HCT116 (cell line): ENCODE measurements around the gene ZFP69B. TPM values are rescaled to one million over a fixed set of nuclear protein-coding genes. Genes with fewer than 3 reads are reported as not detected.
"Not testable (repeated sequence)": the region's sequence is repeated elsewhere in the genome, so short reads cannot be mapped to it uniquely, and the experiment has no call there.

Source experiments
- ATAC-seq: fragments of 200-7000 bp; cut with Tn5 transposase; 2 replicates; pipeline ENCODE4 v1.9.1; 2020; ENCODE audit warnings: mild to moderate bottlenecking, moderate library complexity
- BruUV-seq: library from RNA; stranded (reverse); fragments of 400-500 nt; replicated peaks from 2 replicates; lab custom pipeline; 2021; lab: Mats Ljungman, UMichigan
- CTCF ChIA-PET: fragments of 300-600 bp; sonication (Branson Sonifier 250); formaldehyde crosslinking; loops from one replicate; lab custom pipeline; 2021; ENCODE audit warnings: antibody characterized with exemption; lab: Charles Lee
- POLR2A ChIA-PET: fragments of 300-600, 350-600 bp; sonication (Branson Sonifier 250); formaldehyde crosslinking; loops from one replicate; lab custom pipeline; 2021; ENCODE audit warnings: antibody characterized with exemption; lab: Charles Lee
- RAD21 ChIA-PET, 2 experiments: fragments of 300-600 bp; sonication (Branson Sonifier 250); formaldehyde crosslinking; loops; one replicate each; lab custom pipeline; 2023; ENCODE audit warnings: low total read pairs in 2 of 2; ENCODE audit not compliant: uncharacterized antibody in 2 of 2, unreplicated experiment in 2 of 2, low non-redundant PET in 1 of 2; lab: Charles Lee
- DNase-seq: peaks from one replicate; pipeline ENCODE4 v3.0.0-alpha.2; 2010; ENCODE audit warnings: low read depth, low spot score
- H2AFZ ChIP-seq: fragments of 200-600 bp; shearing (Covaris generic), sonication (generic); 2 replicates; pipeline ENCODE4 v1.6.1; 2017; ENCODE audit warnings: low read depth, mixed run types, mixed read lengths, antibody characterized with exemption, low read length; ENCODE audit not compliant: poor library complexity, severe bottlenecking
- H3K27ac ChIP-seq: 2 replicates; pipeline ENCODE4 v1.5.1; 2012; ENCODE audit warnings: low read depth, low read length
- H3K27me3 ChIP-seq: fragments of 200-600 bp; sonication (generic); 2 replicates; pipeline ENCODE4 v1.6.1; 2016; ENCODE audit warnings: mixed run types, low read length, mixed read lengths; ENCODE audit not compliant: insufficient read depth
- H3K36me3 ChIP-seq, 2 experiments: fragments of 200-500 bp in 1 of 2; fragments of 200-600 bp in 1 of 2; sonication (Bioruptor generic) in 1 of 2; sonication (generic) in 1 of 2; 2 replicates each; pipeline versions ENCODE4 v1.5.1 to v1.6.1; 2014 to 2016; ENCODE audit warnings: low read length in 2 of 2, inconsistent platforms in 1 of 2, mixed read lengths in 1 of 2, mixed run types in 1 of 2; ENCODE audit not compliant: insufficient read depth in 2 of 2, control insufficient read depth in 1 of 2
- H3K4me1 ChIP-seq, 2 experiments: fragments of 200-600 bp in 1 of 2; sonication (generic) in 1 of 2; 2 replicates each; pipeline versions ENCODE4 v1.5.1 to v1.6.1; 2012 to 2017; ENCODE audit warnings: low read length in 2 of 2, inconsistent platforms in 1 of 2, mild to moderate bottlenecking in 1 of 2, mixed read lengths in 1 of 2, mixed run types in 1 of 2, moderate library complexity in 1 of 2; ENCODE audit not compliant: insufficient read depth in 2 of 2, control insufficient read depth in 1 of 2
- H3K4me2 ChIP-seq: fragments of 200-600 bp; sonication (generic); 2 replicates; pipeline ENCODE4 v1.6.1; 2017; ENCODE audit warnings: mixed run types, low read length, mixed read lengths
- H3K4me3 ChIP-seq, 2 experiments: fragments of 200-600 bp in 1 of 2; sonication (generic) in 1 of 2; replicated peaks in 1 of 2; 2 replicates each; pipeline ENCODE4 v1.5.1; 2011 to 2016; ENCODE audit warnings: low read length in 2 of 2, control low read depth in 1 of 2, low read depth in 1 of 2, mild to moderate bottlenecking in 1 of 2, mixed read lengths in 1 of 2, mixed run types in 1 of 2
- H3K79me2 ChIP-seq: fragments of 200-600 bp; sonication (generic); 2 replicates; pipeline ENCODE4 v1.6.1; 2017; ENCODE audit warnings: mild to moderate bottlenecking, mixed run types, low read length, moderate library complexity, mixed read lengths; ENCODE audit not compliant: insufficient read depth
- H3K9ac ChIP-seq: fragments of 200-600 bp; sonication (generic); 2 replicates; pipeline ENCODE4 v1.6.1; 2016; ENCODE audit warnings: low read length, mixed read lengths
- H3K9me2 ChIP-seq: fragments of 200-600 bp; sonication (generic), shearing (Covaris generic); 2 replicates; pipeline ENCODE4 v1.6.1; 2017; ENCODE audit warnings: mixed run types, mild to moderate bottlenecking, moderate library complexity; ENCODE audit not compliant: insufficient read depth
- H3K9me3 ChIP-seq, 2 experiments: fragments of 200-500 bp in 1 of 2; fragments of 200-600 bp in 1 of 2; sonication (Bioruptor generic) in 1 of 2; sonication (generic) in 1 of 2; 2 replicates each; pipeline ENCODE4 v1.6.1; 2014 to 2017; ENCODE audit warnings: low read length in 2 of 2, mixed read lengths in 2 of 2, inconsistent platforms in 1 of 2, low read depth in 1 of 2, mild to moderate bottlenecking in 1 of 2, mixed run types in 1 of 2, moderate library complexity in 1 of 2; ENCODE audit not compliant: control insufficient read depth in 1 of 2, insufficient read depth in 1 of 2
- H4K20me1 ChIP-seq: fragments of 200-600 bp; sonication (generic), shearing (Covaris generic); 2 replicates; pipeline ENCODE4 v1.6.1; 2017; ENCODE audit warnings: mixed run types, mild to moderate bottlenecking, moderate library complexity; ENCODE audit not compliant: insufficient read depth
- RAD21 ChIP-seq: IDR thresholded peaks from 2 replicates; pipeline ENCODE4 v1.6.1; 2012; ENCODE audit warnings: low read depth, mild to moderate bottlenecking
- ZNF274 ChIP-seq: fragments of 200-500 bp; sonication (Bioruptor generic); IDR thresholded peaks from 2 replicates; pipeline ENCODE4 v1.6.1; 2014; ENCODE audit warnings: mild to moderate bottlenecking, low read depth, low read length, inconsistent platforms
- intact Hi-C: fragments of 100-400 bp; cut with micrococcal nuclease; formaldehyde crosslinking; loops from 2 replicates; pipeline ENCODE4 v1.10.0; 2022
- total RNA-seq: library from RNA; stranded (reverse); gene quantifications from one replicate; pipeline ENCODE4 v1.2.1, GENCODE V29; 2021; ENCODE audit not compliant: unreplicated experiment

The ZFP69B gene
- total RNA-seq, 1 experiment from 2014 or later = 0.27 TPM

GRCh38 chr1:40495315-40495903 lies 45.1 kb downstream of the ZFP69B start:
- TF ChIP-seq ZNF274 (peak; percentile 79), RAD21 (no peak)
- ChIA-PET RAD21 (no interaction called here), POLR2A (no interaction called here), CTCF (no interaction called here)
- Histone ChIP-seq H3K9me3 (peaks cover 7 to 21% of the 10 kb centered on the region in 2 experiments; a peak in 3 of 4 replicates), H3K4me2 (no peak overlapping the region), H3K27ac (no peak overlapping the region), H2AFZ (no peak overlapping the region), H3K9ac (no peak overlapping the region), H3K9me2 (no peaks in the 10 kb centered on the region), H3K4me1 (no peaks in the 10 kb centered on the region), H3K4me3 (no peak overlapping the region), H3K79me2 (no peaks in the 10 kb centered on the region), H4K20me1 (no peaks in the 10 kb centered on the region), H3K27me3 (no peaks in the 10 kb centered on the region), H3K36me3 (no peaks in the 10 kb centered on the region)
- intact Hi-C loops = no loop called here
- DNase-seq = no peak
- no peak for ATAC-seq
- no TSS peak for BruUV-seq

GRCh38 chr1:40502651-40503050 lies 52.4 kb downstream of the ZFP69B start:
- H4K20me1 ChIP-seq, H3K9me3 ChIP-seq, DNase-seq, H3K4me1 ChIP-seq, H3K36me3 ChIP-seq, RAD21 ChIA-PET, H3K9me2 ChIP-seq, H3K4me2 ChIP-seq, POLR2A ChIA-PET, H3K9ac ChIP-seq, CTCF ChIA-PET, H2AFZ ChIP-seq, ATAC-seq, H3K27ac ChIP-seq, BruUV-seq, H3K27me3 ChIP-seq, H3K4me3 ChIP-seq, H3K79me2 ChIP-seq: not testable (repeated sequence)
- intact Hi-C loops = loop anchor here (10.0 kb wide), 1 partner anchor 58 kb away; no protein-coding TSS in a partner anchor
